ENCODE data around the gene KDM2B.

KDM2B gene

GRCh38 chr12:121531356-121531750, 49.5 kb downstream of the KDM2B start:
- no peak overlapping the region for H3K4me3 ChIP-seq (ENCODE audit: low read depth, low read length)
- no peak for DNase-seq (ENCODE audit: low read depth)
- in situ Hi-C loops (cut with HindIII; ENCODE audit: low sequenced_read_pairs): no loop called here
- TF ChIP-seq, protein P1, sequence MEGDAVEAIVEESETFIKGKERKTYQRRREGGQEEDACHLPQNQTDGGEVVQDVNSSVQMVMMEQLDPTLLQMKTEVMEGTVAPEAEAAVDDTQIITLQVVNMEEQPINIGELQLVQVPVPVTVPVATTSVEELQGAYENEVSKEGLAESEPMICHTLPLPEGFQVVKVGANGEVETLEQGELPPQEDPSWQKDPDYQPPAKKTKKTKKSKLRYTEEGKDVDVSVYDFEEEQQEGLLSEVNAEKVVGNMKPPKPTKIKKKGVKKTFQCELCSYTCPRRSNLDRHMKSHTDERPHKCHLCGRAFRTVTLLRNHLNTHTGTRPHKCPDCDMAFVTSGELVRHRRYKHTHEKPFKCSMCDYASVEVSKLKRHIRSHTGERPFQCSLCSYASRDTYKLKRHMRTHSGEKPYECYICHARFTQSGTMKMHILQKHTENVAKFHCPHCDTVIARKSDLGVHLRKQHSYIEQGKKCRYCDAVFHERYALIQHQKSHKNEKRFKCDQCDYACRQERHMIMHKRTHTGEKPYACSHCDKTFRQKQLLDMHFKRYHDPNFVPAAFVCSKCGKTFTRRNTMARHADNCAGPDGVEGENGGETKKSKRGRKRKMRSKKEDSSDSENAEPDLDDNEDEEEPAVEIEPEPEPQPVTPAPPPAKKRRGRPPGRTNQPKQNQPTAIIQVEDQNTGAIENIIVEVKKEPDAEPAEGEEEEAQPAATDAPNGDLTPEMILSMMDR (IDR thresholded peaks at IDR 0.05; ENCODE audit: low read depth, low read length, missing control alignments): no peak

- H3K4me3 ChIP-seq (ENCODE audit: low read depth, low read length): no peak overlapping the region
- DNase-seq (ENCODE audit: low read depth): peak; percentile 20
- in situ Hi-C loops (cut with HindIII; ENCODE audit: low sequenced_read_pairs): no loop called here
- TF ChIP-seq, protein P1 (IDR thresholded peaks at IDR 0.05; ENCODE audit: low read depth, low read length, missing control alignments): no peak
Observed at GRCh38 chr12:121530600-121531355, 50.0 kb downstream of the KDM2B start.

- in situ Hi-C loops (cut with HindIII; ENCODE audit: low sequenced_read_pairs): no loop called here
Observed at GRCh38 chr12:121529184-121529583, 51.6 kb downstream of the KDM2B start.

DNA sequence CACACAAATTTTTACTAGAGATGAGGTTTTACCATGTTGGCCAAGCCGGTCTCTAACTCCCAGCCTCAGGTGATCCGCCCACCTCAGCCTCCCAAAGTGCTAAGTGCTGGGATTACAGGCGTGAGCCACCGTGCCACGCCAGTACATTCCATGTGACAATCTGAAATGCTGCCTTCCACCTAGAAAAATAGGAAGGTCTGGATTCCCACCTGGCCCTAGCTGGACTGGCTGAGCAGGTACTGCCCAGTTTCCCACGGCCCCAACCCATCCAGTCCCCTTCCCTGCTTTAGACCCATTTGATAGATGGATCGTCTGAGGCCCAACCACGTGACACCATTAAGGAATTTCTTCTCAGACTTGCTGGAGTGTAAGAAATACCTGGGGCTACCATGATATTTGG, 55.4 kb downstream of the KDM2B start:
- TF ChIP-seq, protein P1 (IDR thresholded peaks at IDR 0.05; ENCODE audit: low read depth, low read length, missing control alignments): no peak
- DNase-seq (ENCODE audit: low read depth): no peak
- in situ Hi-C loops (cut with HindIII; ENCODE audit: low sequenced_read_pairs): no loop called here
- H3K4me3 ChIP-seq (ENCODE audit: low read depth, low read length): no peak overlapping the region

More at GRCh38 chr12:121529184-121529583, 51.6 kb downstream of the KDM2B start:
- H3K4me3 ChIP-seq (ENCODE audit: low read depth, low read length): no peak overlapping the region
- DNase-seq (ENCODE audit: low read depth): no peak
- TF ChIP-seq, protein P1 (IDR thresholded peaks at IDR 0.05; ENCODE audit: low read depth, low read length, missing control alignments): no peak

DNA sequence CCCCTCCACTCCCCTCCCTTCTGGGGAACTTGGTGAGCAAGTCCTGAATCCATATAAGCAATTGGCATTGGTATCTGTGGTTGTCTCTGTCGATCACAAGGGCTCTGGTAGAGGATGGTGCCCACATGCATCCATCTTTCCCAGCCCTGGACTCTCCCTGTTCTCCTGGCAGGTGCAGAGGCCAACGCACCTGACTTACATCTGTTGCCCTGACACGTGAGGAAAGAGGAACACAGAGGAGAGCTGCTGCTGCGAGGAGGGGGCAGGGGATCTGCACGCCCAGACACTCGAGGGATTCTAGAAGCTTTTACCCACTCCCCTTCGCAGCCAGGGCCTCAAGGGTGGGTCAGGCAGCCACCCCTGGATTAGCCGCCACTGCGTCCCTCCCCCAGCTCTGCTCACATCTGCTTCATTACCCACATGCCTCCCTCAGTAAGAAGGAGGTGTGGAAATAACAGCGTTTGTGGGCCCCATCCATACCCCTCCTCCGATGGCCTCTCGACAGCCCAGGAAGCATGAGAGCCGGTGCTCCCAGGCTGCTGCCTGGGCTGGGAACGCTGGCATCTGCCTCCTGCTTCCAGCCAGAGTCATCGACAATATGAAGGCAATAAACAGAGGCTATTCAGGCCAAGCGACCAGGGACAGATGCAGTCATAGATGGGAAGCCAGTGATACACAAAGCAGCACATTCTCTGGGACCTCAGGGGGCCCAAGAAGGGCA, 56.5 kb downstream of the KDM2B start:
- TF ChIP-seq, protein P1 (IDR thresholded peaks at IDR 0.05; ENCODE audit: low read depth, low read length, missing control alignments): no peak
- in situ Hi-C loops (cut with HindIII; ENCODE audit: low sequenced_read_pairs): loop anchor here (5.0 kb wide), 1 partner anchor 87 kb away; no protein-coding TSS in a partner anchor
- DNase-seq (ENCODE audit: low read depth): no peak
- no peak overlapping the region for H3K4me3 ChIP-seq (ENCODE audit: low read depth, low read length)

- in situ Hi-C loops (cut with HindIII; ENCODE audit: low sequenced_read_pairs): loop anchor here (5.0 kb wide), 1 partner anchor 86 kb away; no protein-coding TSS in a partner anchor
- TF ChIP-seq, protein P1 (IDR thresholded peaks at IDR 0.05; ENCODE audit: low read depth, low read length, missing control alignments): no peak
- DNase-seq (ENCODE audit: low read depth): no peak
- no peak overlapping the region for H3K4me3 ChIP-seq (ENCODE audit: low read depth, low read length)
Observed at GRCh38 chr12:121523741-121524140, 57.1 kb downstream of the KDM2B start.
